Stimulated activated CD4-positive, alpha-beta T cell treated with anti-CD3 and anti-CD28 coated beads, Interleukin-4, amount 100 ng/mL, for 24 hours (primary cell): ENCODE results near the gene ANKRD13D.
A peak's percentile ranks its signal among the peaks of the same experiment; 100 is the strongest.

Experiments
- DNase-seq: peaks from one replicate; pipeline ENCODE4 v3.0.0-alpha.2; 2020

ANKRD13D gene

DNA sequence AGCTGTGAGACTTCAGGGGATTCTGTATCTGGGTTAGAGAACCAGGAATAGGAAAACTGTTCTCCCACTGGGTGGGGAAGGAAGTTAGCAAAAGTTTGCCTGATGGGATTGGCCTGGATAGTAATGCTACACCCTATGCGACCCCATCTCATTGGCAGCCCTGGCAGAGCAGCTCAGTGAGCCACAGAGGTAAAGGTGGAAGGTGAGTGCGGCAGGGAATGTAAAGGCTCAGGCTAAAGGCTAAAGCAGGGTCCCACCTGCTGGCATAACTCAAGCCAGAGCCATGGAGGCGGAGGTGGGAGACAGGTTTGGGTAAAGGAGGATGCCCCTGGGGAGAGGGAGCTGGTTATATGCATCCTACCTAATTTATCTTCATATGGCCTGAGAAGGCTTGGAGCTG, 32.9 kb downstream of the ANKRD13D start:
- no peak for DNase-seq

DNA sequence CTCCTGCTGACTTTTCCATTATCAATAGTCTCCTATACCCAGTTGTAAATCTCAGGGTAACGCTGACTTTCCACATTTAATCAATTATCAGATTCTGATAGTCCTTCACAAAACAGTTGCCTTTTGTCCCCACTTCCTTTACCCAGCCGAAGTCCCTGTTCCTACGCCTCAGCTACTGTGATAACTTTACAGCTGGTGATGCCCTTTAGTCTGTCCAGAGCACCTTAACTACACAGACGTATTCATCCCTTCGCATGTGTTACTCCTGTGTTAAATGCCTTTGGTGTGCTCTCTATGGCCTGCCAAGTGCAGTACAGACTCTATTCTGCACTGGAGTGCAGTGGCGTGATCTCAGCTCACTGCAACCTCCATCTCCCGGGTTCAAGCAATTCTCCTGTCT, 34.4 kb downstream of the ANKRD13D start:
- no peak for DNase-seq

- no peak for DNase-seq
Observed at GRCh38 chr11:67332081-67332691, 43.1 kb downstream of the ANKRD13D start.

- no peak for DNase-seq
Observed at GRCh38 chr11:67337257-67337656, 48.2 kb downstream of the ANKRD13D start.

- peak; percentile 27 for DNase-seq
Observed at GRCh38 chr11:67344264-67344663, 55.2 kb downstream of the ANKRD13D start.

DNA sequence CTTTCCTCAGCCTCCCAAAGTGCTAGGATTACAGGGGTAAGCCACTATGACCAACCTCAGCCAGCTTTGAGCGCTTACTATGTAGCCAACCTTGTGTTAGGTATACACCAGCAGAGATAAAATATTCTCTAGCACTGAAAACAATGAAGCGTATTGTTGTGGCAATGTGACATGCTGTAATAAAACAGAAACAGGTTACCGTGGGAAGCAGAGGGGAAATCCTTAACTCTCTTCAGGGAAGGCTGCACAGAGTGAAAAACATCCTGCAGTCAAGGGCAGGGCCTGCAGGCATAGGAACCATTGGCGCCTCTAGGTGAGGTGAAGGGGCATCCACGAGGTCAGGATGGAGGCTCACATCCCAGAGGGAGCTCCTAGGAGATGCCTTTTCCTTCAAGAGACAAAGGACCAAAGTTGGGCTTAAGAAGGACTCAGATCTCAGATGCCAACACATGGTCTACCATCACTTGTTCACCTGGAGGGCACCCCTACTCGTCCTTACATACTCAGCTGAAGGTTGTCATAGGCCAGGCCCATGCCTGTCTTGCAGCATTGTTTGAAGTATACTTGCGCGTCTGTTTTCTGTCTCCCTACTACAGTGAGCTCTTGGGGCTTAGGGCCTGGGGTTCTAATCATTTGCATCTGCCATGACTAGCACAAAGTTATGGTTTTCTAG, 56.3 kb downstream of the ANKRD13D start:
- no peak for DNase-seq

DNA sequence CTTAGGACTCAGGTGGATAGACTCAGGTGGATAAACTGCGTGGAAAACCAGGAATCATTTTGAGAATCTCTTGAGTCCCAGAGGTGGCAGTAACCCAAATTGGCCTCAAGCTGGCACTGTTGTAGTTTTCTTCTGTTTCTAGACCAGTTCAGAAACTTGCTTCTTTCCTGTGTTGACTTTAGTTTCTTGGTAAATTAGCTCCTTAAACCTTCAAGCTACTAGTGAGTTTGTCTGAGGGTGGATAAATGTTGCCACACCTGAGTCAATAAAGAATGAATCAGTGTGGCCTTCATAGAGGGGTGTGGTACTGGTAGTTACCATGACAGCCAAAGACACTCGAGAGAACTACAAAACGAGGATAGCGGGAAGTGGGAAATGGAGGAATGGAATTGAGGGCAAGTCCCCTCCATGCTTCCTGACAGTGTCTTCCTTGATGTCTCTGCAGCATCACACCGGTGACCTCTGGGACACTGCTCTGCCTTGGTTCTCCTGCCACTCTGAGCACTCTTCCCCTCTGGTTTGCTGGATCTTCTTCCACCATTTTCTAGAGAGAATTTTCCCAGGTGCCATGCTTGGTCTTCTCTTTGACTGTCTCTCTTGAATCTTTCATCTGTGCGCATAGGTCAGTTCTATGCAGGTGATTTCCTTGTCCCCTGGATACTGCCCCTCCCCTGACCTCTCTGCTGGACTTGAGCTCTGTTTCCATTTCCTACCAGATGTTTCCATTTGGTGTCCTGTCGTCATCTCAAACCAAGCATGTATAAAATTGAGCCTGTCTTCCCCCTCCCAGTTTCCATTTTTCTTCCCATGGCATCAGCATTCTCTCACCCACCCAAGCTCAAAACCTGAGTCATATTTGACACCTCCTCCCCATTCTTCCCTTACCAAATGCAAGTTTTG, 57.1 kb downstream of the ANKRD13D start:
- no peak for DNase-seq

DNA sequence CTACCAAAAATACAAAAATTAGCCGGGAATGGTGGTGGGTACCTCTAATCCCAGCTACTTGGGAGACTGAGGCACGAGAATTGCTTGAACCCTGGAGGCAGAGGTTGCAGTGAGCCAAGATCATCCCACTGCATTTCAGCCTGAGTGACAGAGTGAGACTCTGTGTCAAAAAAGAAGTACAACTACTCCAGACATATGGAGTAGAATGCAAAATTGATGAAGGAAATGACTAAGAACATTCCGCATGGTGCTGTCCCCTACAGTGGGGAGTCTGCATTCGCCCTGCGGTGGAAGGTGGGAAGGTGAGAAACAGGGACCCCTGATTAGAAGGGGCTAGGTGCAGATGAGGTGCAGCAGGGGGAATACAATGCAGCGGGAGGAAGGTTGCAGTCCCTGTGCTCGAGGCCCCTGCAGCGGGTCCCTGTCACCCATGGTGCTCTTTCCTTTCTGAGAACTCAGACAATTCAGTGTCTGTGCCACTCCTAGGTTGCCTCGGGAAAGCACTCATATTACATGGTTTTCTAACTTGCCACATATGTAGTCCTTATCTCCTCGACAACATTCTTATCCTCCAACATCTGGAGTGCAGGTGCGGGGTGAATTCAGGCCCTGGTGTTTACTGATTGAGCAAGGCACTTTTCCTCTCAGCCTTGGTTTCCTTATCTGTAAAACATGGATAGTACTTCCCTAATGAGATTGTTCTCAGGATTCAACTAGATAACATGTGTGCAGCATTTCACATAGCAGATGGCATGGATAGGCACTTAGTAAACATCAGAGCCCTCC, 59.1 kb downstream of the ANKRD13D start:
- no peak for DNase-seq

- DNase-seq, result no peak
Observed at GRCh38 chr11:67349036-67349435, 59.9 kb downstream of the ANKRD13D start.

- no peak for DNase-seq
Observed at GRCh38 chr11:67349457-67349856, 60.4 kb downstream of the ANKRD13D start.

GRCh38 chr11:67349928-67350465, 60.9 kb downstream of the ANKRD13D start:
- no peak for DNase-seq

DNA sequence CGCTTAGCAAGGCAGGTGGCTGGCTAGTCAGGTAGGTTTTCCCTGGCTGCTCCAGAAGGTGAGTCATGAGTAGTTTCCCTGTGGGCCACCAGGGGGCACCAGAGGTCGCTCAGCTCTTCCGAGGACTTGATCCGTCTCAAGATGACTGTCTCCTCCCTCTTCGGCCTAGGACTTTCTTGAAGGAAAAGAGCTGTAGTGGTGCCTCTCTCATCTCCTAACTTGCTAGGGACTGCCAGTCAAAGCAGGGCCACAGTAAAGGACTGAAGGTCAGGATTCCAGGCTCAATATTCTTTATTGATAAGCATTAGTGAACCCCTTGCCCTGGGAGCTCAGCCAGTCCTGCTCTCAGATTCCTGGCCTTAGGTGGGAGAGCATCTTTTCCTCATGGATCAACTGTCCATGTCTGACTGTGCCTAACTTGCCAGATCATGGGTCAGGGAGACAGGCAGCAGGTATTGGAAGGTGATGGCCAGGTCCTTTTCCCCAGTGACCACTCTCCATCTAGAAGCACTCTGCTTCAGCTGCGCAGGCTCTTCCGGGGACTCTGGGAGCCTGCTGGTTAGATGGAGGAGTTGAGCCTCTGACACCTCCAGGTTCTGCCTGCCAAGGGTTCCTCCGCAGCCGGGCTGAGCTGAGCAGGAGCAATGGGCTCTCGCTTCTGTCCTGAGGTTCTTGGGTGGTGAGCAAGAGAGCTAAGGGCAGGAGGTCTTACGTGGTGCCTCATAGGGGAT, 62.3 kb downstream of the ANKRD13D start:
- peak; percentile 63 for DNase-seq
